WTC11 (cell line): ENCODE data around the gene CA5A. TPM values are rescaled to one million over a fixed set of nuclear protein-coding genes. Genes with fewer than 3 reads are reported as not detected.

Experiments
- AFF4 ChIP-seq: sonication (generic); formaldehyde crosslinking; IDR thresholded peaks from 2 replicates; pipeline ENCODE4 v1.8.1; 2023; ENCODE audit warnings: mild to moderate bottlenecking, missing genetic modification reagents, borderline replicate concordance
- ESRRA ChIP-seq: sonication (generic); formaldehyde crosslinking; IDR thresholded peaks from 2 replicates; pipeline ENCODE4 v1.8.1; 2022; ENCODE audit warnings: mild to moderate bottlenecking, missing genetic modification reagents, borderline replicate concordance
- GABPB1 ChIP-seq: sonication (generic); formaldehyde crosslinking; IDR thresholded peaks from 2 replicates; pipeline ENCODE4 v1.8.1; 2023; ENCODE audit warnings: mild to moderate bottlenecking, missing genetic modification reagents
- NFATC4 ChIP-seq: fragments of 250-450 bp; sonication (Bioruptor Pico); IDR thresholded peaks from 2 replicates; pipeline ENCODE4 v1.9.0; 2021; ENCODE audit warnings: mild to moderate bottlenecking
- TEAD4 ChIP-seq: sonication (generic); formaldehyde crosslinking; IDR thresholded peaks from 2 replicates; pipeline ENCODE4 v1.8.0; 2022; ENCODE audit warnings: mild to moderate bottlenecking, missing genetic modification reagents
- ZBTB21 ChIP-seq: sonication (generic); formaldehyde crosslinking; IDR thresholded peaks from 2 replicates; pipeline ENCODE4 v1.8.1; 2023; ENCODE audit warnings: mild to moderate bottlenecking, missing genetic modification reagents, borderline replicate concordance
- ZNF138 ChIP-seq: sonication (generic); formaldehyde crosslinking; conservative IDR thresholded peaks from 2 replicates; pipeline ENCODE4 v1.8.1; 2022; ENCODE audit warnings: mild to moderate bottlenecking, moderate library complexity, missing genetic modification reagents
- ZNF263 ChIP-seq: sonication (generic); formaldehyde crosslinking; IDR thresholded peaks from 2 replicates; pipeline ENCODE4 v1.8.1; 2022; ENCODE audit warnings: low read depth, mild to moderate bottlenecking, moderate library complexity, missing genetic modification reagents
- total RNA-seq: library from RNA; stranded (reverse); gene quantifications from 3 replicates; pipeline ENCODE4 v1.2.3, GENCODE V29; 2021
- TF ChIP-seq, protein P1 (sequence below): sonication (generic); formaldehyde crosslinking; IDR thresholded peaks from 2 replicates; pipeline ENCODE4 v1.8.1; 2023; ENCODE audit warnings: mild to moderate bottlenecking, missing genetic modification reagents, moderate library complexity
- TF ChIP-seq, protein P2 (sequence below): sonication (generic); formaldehyde crosslinking; IDR thresholded peaks from 2 replicates; pipeline ENCODE4 v1.8.1; 2023; ENCODE audit warnings: mild to moderate bottlenecking, moderate library complexity, missing genetic modification reagents

CA5A gene
- total RNA-seq, 1 experiment from 2014 or later: not detected

GRCh38 chr16:87838643-87839541 is 97.4 kb downstream of the CA5A start (continued):
- TF ChIP-seq TEAD4 (CRISPR knock-in tag): no peak
- no peak for TF ChIP-seq ESRRA
- no peak for TF ChIP-seq ZNF138
- TF ChIP-seq NFATC4 (CRISPR knock-in tag): no peak
- TF ChIP-seq, protein P1, sequence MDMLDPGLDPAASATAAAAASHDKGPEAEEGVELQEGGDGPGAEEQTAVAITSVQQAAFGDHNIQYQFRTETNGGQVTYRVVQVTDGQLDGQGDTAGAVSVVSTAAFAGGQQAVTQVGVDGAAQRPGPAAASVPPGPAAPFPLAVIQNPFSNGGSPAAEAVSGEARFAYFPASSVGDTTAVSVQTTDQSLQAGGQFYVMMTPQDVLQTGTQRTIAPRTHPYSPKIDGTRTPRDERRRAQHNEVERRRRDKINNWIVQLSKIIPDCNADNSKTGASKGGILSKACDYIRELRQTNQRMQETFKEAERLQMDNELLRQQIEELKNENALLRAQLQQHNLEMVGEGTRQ (CRISPR knock-in tag): no peak
- no peak for TF ChIP-seq ZBTB21 (CRISPR knock-in tag)
- TF ChIP-seq, protein P2, sequence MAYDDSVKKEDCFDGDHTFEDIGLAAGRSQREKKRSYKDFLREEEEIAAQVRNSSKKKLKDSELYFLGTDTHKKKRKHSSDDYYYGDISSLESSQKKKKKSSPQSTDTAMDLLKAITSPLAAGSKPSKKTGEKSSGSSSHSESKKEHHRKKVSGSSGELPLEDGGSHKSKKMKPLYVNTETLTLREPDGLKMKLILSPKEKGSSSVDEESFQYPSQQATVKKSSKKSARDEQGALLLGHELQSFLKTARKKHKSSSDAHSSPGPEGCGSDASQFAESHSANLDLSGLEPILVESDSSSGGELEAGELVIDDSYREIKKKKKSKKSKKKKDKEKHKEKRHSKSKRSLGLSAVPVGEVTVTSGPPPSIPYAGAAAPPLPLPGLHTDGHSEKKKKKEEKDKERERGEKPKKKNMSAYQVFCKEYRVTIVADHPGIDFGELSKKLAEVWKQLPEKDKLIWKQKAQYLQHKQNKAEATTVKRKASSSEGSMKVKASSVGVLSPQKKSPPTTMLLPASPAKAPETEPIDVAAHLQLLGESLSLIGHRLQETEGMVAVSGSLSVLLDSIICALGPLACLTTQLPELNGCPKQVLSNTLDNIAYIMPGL: no peak
- TF ChIP-seq ZNF263 (CRISPR knock-in tag): no peak
- no peak for TF ChIP-seq GABPB1 (CRISPR knock-in tag)
- TF ChIP-seq AFF4 (CRISPR knock-in tag): no peak

Other genes with a start within 250 kb of the CA5A start
- gene KLHDC4, start 170.5 kb downstream of the CA5A start, total RNA-seq: 60.0 to 63.6 TPM (median 60.5 TPM) in 3 replicates
- 105 to 197 TPM (median 107 TPM) in 3 replicates for gene SLC7A5, start 67.0 kb downstream of the CA5A start, total RNA-seq
- 29.1 to 34.5 TPM (median 33.3 TPM) in 3 replicates for gene BANP, start 14.9 kb upstream of the CA5A start, total RNA-seq